HepG2 (cell line): Measurements from ENCODE around the gene RGL1. TPM values are rescaled to one million over a fixed set of nuclear protein-coding genes. Genes with fewer than 3 reads are reported as not detected.

Experiments used
- ATAC-seq: fragments of 200-7000 bp; cut with Tn5 transposase; 3 replicates; pipeline ENCODE4 v1.9.1; 2020; ENCODE audit warnings: mild to moderate bottlenecking, moderate library complexity
- BruUV-seq: library from RNA; stranded (reverse); fragments of 400-500 nt; replicated peaks from 2 replicates; lab custom pipeline; 2021; lab: Mats Ljungman, UMichigan
- CTCF ChIA-PET: fragments of 300-600 bp; formaldehyde crosslinking; extraction: SDS; loops from one replicate; lab custom pipeline; 2021; ENCODE audit warnings: low total read pairs, inconsistent platforms, low intra/inter-chr PET ratio; lab: Yijun Ruan, JAX
- POLR2A ChIA-PET: fragments of 350-600 bp; sonication (Branson Sonifier 250); formaldehyde crosslinking; loops from one replicate; lab custom pipeline; 2020; ENCODE audit warnings: antibody characterized with exemption, inconsistent platforms; lab: Yijun Ruan, JAX
- DNase-seq: peaks from one replicate; pipeline ENCODE4 v3.0.0-alpha.2; 2015; ENCODE audit warnings: low spot score
- FAIRE-seq: peaks from 3 replicates; lab custom pipeline; 2011; peaks lifted over from hg19 to GRCh38; lab: Jason Lieb, UNC
- H2AFZ ChIP-seq: one replicate; pipeline ENCODE4 v1.6.1; 2011; ENCODE audit warnings: low read length, inconsistent platforms
- H3K27ac ChIP-seq: fragments of 300-600 bp; 3 replicates; pipeline ENCODE4 v1.8.0; 2011; ENCODE audit warnings: mixed run types, mild to moderate bottlenecking, mixed read lengths, low read length, inconsistent platforms; ENCODE audit not compliant: insufficient read depth; ENCODE audit errors: extremely low read length
- H3K27me3 ChIP-seq, 2 experiments: fragments of 200-600 bp in 1 of 2; 2 replicates in 1 of 2; 3 replicates in 1 of 2; pipeline versions ENCODE4 v1.6.0 to v1.8.0; 2011; ENCODE audit warnings: low read length in 2 of 2, mild to moderate bottlenecking in 2 of 2, moderate library complexity in 2 of 2, inconsistent platforms in 1 of 2; ENCODE audit not compliant: insufficient read depth in 2 of 2, control insufficient read depth in 1 of 2
- H3K36me3 ChIP-seq, 2 experiments: fragments of 200-600 bp in 1 of 2; replicated peaks in 1 of 2; 2 replicates in 1 of 2; 3 replicates in 1 of 2; pipeline versions ENCODE4 v1.5.1 to v1.8.0; 2011; ENCODE audit warnings: low read length in 2 of 2, inconsistent platforms in 1 of 2; ENCODE audit not compliant: insufficient read depth in 2 of 2, control insufficient read depth in 1 of 2
- H3K4me1 ChIP-seq: 2 replicates; pipeline ENCODE4 v1.5.1; 2012; ENCODE audit warnings: low read length, inconsistent platforms; ENCODE audit not compliant: insufficient read depth
- H3K4me2 ChIP-seq: 2 replicates; pipeline ENCODE4 v1.6.0; 2011; ENCODE audit warnings: low read depth, low read length, inconsistent platforms
- H3K4me3 ChIP-seq, 3 experiments: fragments of 200-600 bp in 1 of 3; sonication (generic), shearing (Covaris generic) in 1 of 3; replicated peaks in 1 of 3; 2 replicates each; pipeline ENCODE4 v1.5.1; 2011 to 2016; ENCODE audit warnings: low read length in 3 of 3, inconsistent platforms in 2 of 3, low read depth in 2 of 3, mild to moderate bottlenecking in 2 of 3, control low read depth in 1 of 3, mixed read lengths in 1 of 3; ENCODE audit not compliant: insufficient read depth in 1 of 3
- H3K79me2 ChIP-seq: one replicate; pipeline ENCODE4 v1.6.1; 2011; ENCODE audit warnings: low read length, inconsistent platforms; ENCODE audit not compliant: insufficient read depth
- H3K9ac ChIP-seq: 2 replicates; pipeline ENCODE4 v1.6.0; 2011; ENCODE audit warnings: mild to moderate bottlenecking, low read depth, low read length, inconsistent platforms; ENCODE audit not compliant: insufficient read depth
- H3K9me3 ChIP-seq: 2 replicates; pipeline ENCODE4 v1.5.1; 2012; ENCODE audit warnings: mild to moderate bottlenecking, low read length
- H4K20me1 ChIP-seq: 2 replicates; pipeline ENCODE4 v1.6.0; 2011; ENCODE audit warnings: inconsistent platforms, mild to moderate bottlenecking, low read length, moderate library complexity; ENCODE audit not compliant: insufficient read depth
- AHDC1 ChIP-seq: sonication (generic); formaldehyde crosslinking; IDR thresholded peaks from 2 replicates; pipeline ENCODE4 v1.5.1; 2020; ENCODE audit warnings: mild to moderate bottlenecking, missing genetic modification reagents, borderline replicate concordance
- ERF ChIP-seq: IDR thresholded peaks from 2 replicates; pipeline ENCODE4 v1.6.1; 2018; ENCODE audit warnings: missing biosample characterization, missing genetic modification reagents
- FOXM1 ChIP-seq: sonication (generic); formaldehyde crosslinking; IDR thresholded peaks from 2 replicates; pipeline ENCODE4 v1.5.0; 2020; ENCODE audit warnings: missing genetic modification reagents
- KLF16 ChIP-seq, 2 experiments: sonication (generic) in 1 of 2; formaldehyde crosslinking in 1 of 2; IDR thresholded peaks; 2 replicates each; pipeline versions ENCODE4 v1.6.1 to v1.8.0; 2016 to 2023; ENCODE audit warnings: missing genetic modification reagents in 2 of 2, missing compliant biosample characterization in 1 of 2
- MAZ ChIP-seq, 2 experiments: sonication (generic) in 1 of 2; formaldehyde crosslinking in 1 of 2; IDR thresholded peaks; 2 replicates each; pipeline versions ENCODE4 v1.5.0 to v1.6.1; 2012 to 2020; ENCODE audit warnings: low read depth in 2 of 2, mild to moderate bottlenecking in 2 of 2, borderline replicate concordance in 1 of 2, improper control_type of control experiment in 1 of 2, low read length in 1 of 2, missing genetic modification reagents in 1 of 2, moderate library complexity in 1 of 2
- NR2F6 ChIP-seq, 2 experiments: IDR thresholded peaks; 2 replicates each; pipeline ENCODE4 v1.6.1; 2016; ENCODE audit warnings: antibody characterized with exemption in 1 of 2, mild to moderate bottlenecking in 1 of 2
- RBM22 ChIP-seq: fragments of 200-400 bp; formaldehyde crosslinking; optimal IDR thresholded peaks from 2 replicates; pipeline ENCODE3; 2017; ENCODE audit warnings: mild to moderate bottlenecking, low read length, moderate library complexity
- RXRA ChIP-seq: sonication (generic); formaldehyde crosslinking; IDR thresholded peaks from 2 replicates; pipeline ENCODE4 v1.5.1; 2020; ENCODE audit warnings: missing genetic modification reagents
- ZNF281 ChIP-seq: sonication (generic); formaldehyde crosslinking; IDR thresholded peaks from 2 replicates; pipeline ENCODE4 v1.4.0; 2020; ENCODE audit warnings: missing genetic modification reagents, borderline replicate concordance
- ZNF766 ChIP-seq: sonication (generic); formaldehyde crosslinking; IDR thresholded peaks from 2 replicates; pipeline ENCODE4 v1.5.0; 2020; ENCODE audit warnings: missing genetic modification reagents, borderline replicate concordance
- ZNF883 ChIP-seq: sonication (generic); formaldehyde crosslinking; IDR thresholded peaks from 2 replicates; pipeline ENCODE4 v1.5.1; 2020; ENCODE audit warnings: mild to moderate bottlenecking, missing genetic modification reagents; ENCODE audit errors: not compliant biosample characterization
- WGBS: methylation state at CpG from one replicate; pipeline ENCODE4 v1.1.6; 2017; ENCODE audit warnings: low lambda C conversion rate; 5-methylcytosine and 5-hydroxymethylcytosine counted together
- in situ Hi-C: cut with HindIII; loops from 2 replicates; pipeline ENCODE4 v1.10.0; 2017; ENCODE audit warnings: low pct_unique_long_range_greater_than_20kb; ENCODE audit not compliant: extremely low pct_ligation_motif_present
- intact Hi-C: fragments of 100-400 bp; cut with micrococcal nuclease; formaldehyde crosslinking; loops from one replicate; pipeline ENCODE4 v1.10.0; 2022; ENCODE audit not compliant: unreplicated experiment
- polyA plus RNA-seq, 8 experiments: library from polyadenylated mRNA; depleted of rRNA in 3 of 8; stranded (reverse) in 7 of 8; unstranded in 1 of 8; fragments of >200 nt; fragmentation: Illumina TruSeq in 4 of 8; extraction: Trizol in 4 of 8; gene quantifications; 2 replicates each; pipeline versions ENCODE4 v1.2.1 to v1.2.3, GENCODE V29; 2011 to 2016; ENCODE audit warnings: low read depth in 4 of 8, missing spikeins in 1 of 8, mixed read lengths in 1 of 8; ENCODE audit not compliant: insufficient read depth in 1 of 8
- total RNA-seq, 5 experiments: library from RNA; depleted of rRNA; stranded (reverse); fragments of >200 nt; fragmentation: Illumina TruSeq; extraction: Trizol; gene quantifications; 2 replicates each; pipeline ENCODE4 v1.2.3, GENCODE V29; 2016; ENCODE audit warnings: low read depth in 1 of 5
- TF ChIP-seq, protein P1 (sequence below): sonication (generic); formaldehyde crosslinking; IDR thresholded peaks from 2 replicates; pipeline ENCODE4 v1.8.0; 2022; ENCODE audit warnings: mild to moderate bottlenecking, missing genetic modification reagents, borderline replicate concordance

The RGL1 gene
- total and polyA plus RNA-seq, 2 of the 13 experiments (the other 11 are each of a cell fraction or from before 2014, with no cell fraction given), result 3.5 to 4.7 TPM

DNA sequence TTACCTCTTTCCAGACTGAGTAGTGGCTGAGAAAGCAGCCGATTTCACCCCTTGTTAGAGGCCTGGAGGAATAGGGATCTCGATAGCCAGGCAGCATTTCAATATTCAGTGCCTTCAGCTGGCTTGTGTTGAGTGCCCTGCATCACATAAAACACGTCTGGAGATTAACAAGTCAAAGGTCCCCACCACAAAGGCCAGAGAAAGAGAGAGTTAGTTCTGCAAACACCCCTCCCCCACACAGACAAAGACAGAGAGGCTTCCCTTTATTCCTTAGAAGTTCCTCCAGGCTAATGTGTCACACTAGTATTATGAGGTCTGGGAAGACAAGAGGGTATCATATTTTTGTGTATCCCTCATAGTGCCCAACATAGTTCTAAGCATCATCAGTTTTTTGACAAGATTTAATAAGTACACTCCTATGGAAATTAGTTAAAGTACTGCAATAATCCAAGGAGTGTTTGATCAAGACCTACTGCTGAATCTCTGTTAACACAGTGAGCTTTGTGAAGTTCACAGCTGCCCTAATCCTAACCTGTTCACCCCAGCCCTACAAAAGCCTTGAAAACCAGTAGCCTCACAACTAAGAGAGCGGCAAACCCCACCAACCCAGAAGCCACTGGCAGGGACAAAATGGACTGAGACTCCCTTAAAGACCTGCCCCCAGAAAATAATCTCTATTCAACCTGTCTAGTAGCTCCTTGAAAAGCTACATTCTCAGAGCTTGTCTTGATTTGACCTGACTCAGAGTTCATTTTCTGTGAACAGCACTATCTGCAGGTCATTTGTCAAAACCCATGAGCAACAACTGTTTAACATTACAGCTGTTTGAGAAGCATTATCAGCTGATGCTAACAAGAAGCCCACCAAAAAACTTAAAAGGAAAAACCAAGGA, 140.8 kb downstream of the RGL1 start:
- no peak overlapping the region for H3K27ac ChIP-seq
- no peak overlapping the region for H3K4me3 ChIP-seq
- intact Hi-C loops (loop anchor here (10.0 kb wide), 1 partner anchor 79 kb away; no protein-coding TSS in a partner anchor), in situ Hi-C loops (loop anchor here (25.0 kb wide), 1 partner anchor 267 kb away; no protein-coding TSS in a partner anchor)
- no peak for ATAC-seq
- H3K79me2 ChIP-seq, result no peaks in the 10 kb centered on the region
- peak; percentile 28 for DNase-seq
- BruUV-seq, result no TSS peak
- H3K36me3 ChIP-seq, result no peaks in the 10 kb centered on the region
- no peaks in the 10 kb centered on the region for H3K9me3 ChIP-seq
- H4K20me1 ChIP-seq, result no peaks in the 10 kb centered on the region
- no peak for FAIRE-seq
- WGBS, result 26% methylated on average over 4 of the region's 4 CpGs
- H3K27me3 ChIP-seq, result no peaks in the 10 kb centered on the region
- H3K4me2 ChIP-seq, result 0 out of 2 replicates have a peak overlapping the region, but pooled peaks have one; percentile 11
- no peak overlapping the region for H2AFZ ChIP-seq
- no peak overlapping the region for H3K9ac ChIP-seq
- CTCF ChIA-PET, result no interaction called here
- TF ChIP-seq ZNF883 (CRISPR knock-in tag) (no peak), RBM22 (no peak), ERF (CRISPR knock-in tag) (no peak), RXRA (no peak), NR2F6 (IDR thresholded peaks at IDR 0.05) (peak; percentile 49), NR2F6 (CRISPR knock-in tag; IDR thresholded peaks at IDR 0.05) (no peak), ZNF281 (CRISPR knock-in tag) (peak; percentile 65; the same call in 1 of the 2 replicates), MAZ (IDR thresholded peaks at IDR 0.05; ENCODE audit: borderline replicate concordance, low read depth, low read length) (no peak), MAZ (CRISPR knock-in tag; IDR thresholded peaks at IDR 0.05; ENCODE audit: low read depth) (no peak), FOXM1 (CRISPR knock-in tag) (no peak), ZNF766 (no peak), KLF16 (CRISPR knock-in tag; IDR thresholded peaks at IDR 0.05) (no peak), AHDC1 (no peak)
- TF ChIP-seq, protein P1, sequence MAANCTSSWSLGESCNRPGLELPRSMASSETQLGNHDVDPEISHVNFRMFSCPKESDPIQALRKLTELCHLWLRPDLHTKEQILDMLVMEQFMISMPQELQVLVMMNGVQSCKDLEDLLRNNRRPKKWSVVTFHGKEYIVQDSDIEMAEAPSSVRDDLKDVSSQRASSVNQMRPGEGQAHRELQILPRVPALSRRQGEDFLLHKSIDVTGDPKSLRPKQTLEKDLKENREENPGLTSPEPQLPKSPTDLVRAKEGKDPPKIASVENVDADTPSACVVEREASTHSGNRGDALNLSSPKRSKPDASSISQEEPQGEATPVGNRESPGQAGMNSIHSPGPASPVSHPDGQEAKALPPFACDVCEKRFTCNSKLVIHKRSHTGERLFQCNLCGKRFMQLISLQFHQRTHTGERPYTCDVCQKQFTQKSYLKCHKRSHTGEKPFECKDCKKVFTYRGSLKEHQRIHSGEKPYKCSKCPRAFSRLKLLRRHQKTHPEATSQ (CRISPR knock-in tag), result no peak
- H3K4me1 ChIP-seq, result peaks cover 15% of the 10 kb centered on the region
- POLR2A ChIA-PET, result no interaction called here
